ENCODE measurements around the gene CAPNS2.

DNA sequence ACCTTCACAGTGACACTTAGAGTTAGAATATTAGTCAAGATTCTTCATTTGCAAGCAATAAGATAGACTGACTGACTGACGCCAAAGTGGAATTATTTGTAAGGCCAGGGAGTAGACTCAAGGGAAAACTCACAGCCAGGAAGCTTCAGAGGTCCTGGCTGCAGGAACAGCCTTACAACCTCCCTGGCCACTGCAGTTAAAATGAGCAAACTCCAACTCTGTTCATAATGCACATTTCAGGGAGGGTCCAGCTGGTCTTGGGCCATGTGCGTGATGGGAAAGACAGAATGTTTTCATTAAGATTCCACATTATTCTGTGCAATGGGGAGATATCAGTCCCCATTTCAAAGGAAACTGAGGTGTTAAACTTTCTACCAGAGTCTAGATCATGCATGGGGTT lies 9.9 kb downstream of the CAPNS2 start:
- TF ChIP-seq, protein P1, sequence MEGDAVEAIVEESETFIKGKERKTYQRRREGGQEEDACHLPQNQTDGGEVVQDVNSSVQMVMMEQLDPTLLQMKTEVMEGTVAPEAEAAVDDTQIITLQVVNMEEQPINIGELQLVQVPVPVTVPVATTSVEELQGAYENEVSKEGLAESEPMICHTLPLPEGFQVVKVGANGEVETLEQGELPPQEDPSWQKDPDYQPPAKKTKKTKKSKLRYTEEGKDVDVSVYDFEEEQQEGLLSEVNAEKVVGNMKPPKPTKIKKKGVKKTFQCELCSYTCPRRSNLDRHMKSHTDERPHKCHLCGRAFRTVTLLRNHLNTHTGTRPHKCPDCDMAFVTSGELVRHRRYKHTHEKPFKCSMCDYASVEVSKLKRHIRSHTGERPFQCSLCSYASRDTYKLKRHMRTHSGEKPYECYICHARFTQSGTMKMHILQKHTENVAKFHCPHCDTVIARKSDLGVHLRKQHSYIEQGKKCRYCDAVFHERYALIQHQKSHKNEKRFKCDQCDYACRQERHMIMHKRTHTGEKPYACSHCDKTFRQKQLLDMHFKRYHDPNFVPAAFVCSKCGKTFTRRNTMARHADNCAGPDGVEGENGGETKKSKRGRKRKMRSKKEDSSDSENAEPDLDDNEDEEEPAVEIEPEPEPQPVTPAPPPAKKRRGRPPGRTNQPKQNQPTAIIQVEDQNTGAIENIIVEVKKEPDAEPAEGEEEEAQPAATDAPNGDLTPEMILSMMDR (IDR thresholded peaks at IDR 0.05), result no peak
- TF ChIP-seq POLR2A (IDR thresholded peaks at IDR 0.05) (no peak), EP300 (IDR thresholded peaks at IDR 0.05) (no peak)

Measured in ovary (tissue), 3 donors.